Loucy (cell line): Measurements from ENCODE around the gene RFWD3.

Experiments
- H2AFZ ChIP-seq: fragments of 200-600 bp; sonication (generic); 2 replicates; pipeline ENCODE4 v1.6.0; 2016; ENCODE audit warnings: antibody characterized with exemption, mild to moderate bottlenecking, low read length, moderate library complexity
- H3F3A ChIP-seq: fragments of 200-600 bp; 2 replicates; pipeline ENCODE4 v1.6.0; 2016; ENCODE audit warnings: antibody characterized with exemption, low read depth, mild to moderate bottlenecking
- H3K27me3 ChIP-seq: fragments of 200-600 bp; sonication (generic); 2 replicates; pipeline ENCODE4 v1.6.1; 2014; ENCODE audit warnings: low read length, mild to moderate bottlenecking; ENCODE audit not compliant: insufficient read depth, poor library complexity, severe bottlenecking
- H3K36me3 ChIP-seq: fragments of 200-600 bp; sonication (generic); 2 replicates; pipeline ENCODE4 v1.6.1; 2016; ENCODE audit warnings: low read length; ENCODE audit not compliant: insufficient read depth
- H3K4me1 ChIP-seq: fragments of 200-600 bp; sonication (generic); 2 replicates; pipeline ENCODE4 v1.5.1; 2014; ENCODE audit warnings: low read length, mild to moderate bottlenecking; ENCODE audit not compliant: insufficient read depth, poor library complexity, severe bottlenecking
- H3K4me2 ChIP-seq: fragments of 200-600 bp; sonication (generic); 2 replicates; pipeline ENCODE4 v1.6.0; 2014; ENCODE audit warnings: antibody characterized with exemption, low read length, low read depth, mild to moderate bottlenecking; ENCODE audit not compliant: poor library complexity, severe bottlenecking
- H3K4me3 ChIP-seq: fragments of 200-600 bp; sonication (generic); 2 replicates; pipeline ENCODE4 v1.5.1; 2014; ENCODE audit warnings: low read length, mild to moderate bottlenecking, mixed read lengths; ENCODE audit not compliant: poor library complexity, severe bottlenecking
- H3K79me2 ChIP-seq: fragments of 200-600 bp; sonication (generic); 2 replicates; pipeline ENCODE4 v1.6.1; 2014; ENCODE audit warnings: low read length; ENCODE audit not compliant: insufficient read depth
- H3K9ac ChIP-seq: fragments of 200-600 bp; sonication (generic); 2 replicates; pipeline ENCODE4 v1.6.0; 2014; ENCODE audit warnings: mild to moderate bottlenecking, low read depth, low read length, moderate library complexity; ENCODE audit not compliant: poor library complexity, severe bottlenecking
- H3K9me2 ChIP-seq: fragments of 200-600 bp; sonication (generic); replicated peaks from 2 replicates; pipeline ENCODE4 v1.6.1; 2016; ENCODE audit warnings: low read depth, low read length, mixed read lengths
- H3K9me3 ChIP-seq: fragments of 200-600 bp; sonication (generic); 2 replicates; pipeline ENCODE4 v1.6.1; 2014; ENCODE audit warnings: mild to moderate bottlenecking, antibody characterized with exemption, low read length, low read depth; ENCODE audit not compliant: insufficient read depth
- H4K20me1 ChIP-seq: fragments of 200-600 bp; sonication (generic); 2 replicates; pipeline ENCODE4 v1.6.0; 2014; ENCODE audit warnings: antibody characterized with exemption, low read length, mild to moderate bottlenecking; ENCODE audit not compliant: insufficient read depth, poor library complexity, severe bottlenecking
- CTCF ChIP-seq: fragments of 200-600 bp; sonication (generic); conservative IDR thresholded peaks from 2 replicates; pipeline ENCODE4 v1.5.1; 2014; ENCODE audit warnings: mild to moderate bottlenecking, antibody characterized with exemption, low read length
- EZH2phosphoT487 ChIP-seq: fragments of 200-600 bp; IDR thresholded peaks from 2 replicates; pipeline ENCODE4 v1.6.1; 2018; ENCODE audit warnings: antibody characterized with exemption, mild to moderate bottlenecking, moderate library complexity, borderline replicate concordance

RFWD3 gene

GRCh38 chr16:74625500-74626350 lies 41.0 kb downstream of the RFWD3 start:
- Histone ChIP-seq H3K79me2 (no peaks in the 10 kb centered on the region), H3K4me2 (no peak overlapping the region), H2AFZ (no peak overlapping the region), H3K4me3 (no peak overlapping the region), H3K9me2 (no peaks in the 10 kb centered on the region), H4K20me1 (peaks cover 22% of the 10 kb centered on the region), H3K9me3 (no peaks in the 10 kb centered on the region), H3F3A (no peaks in the 10 kb centered on the region), H3K36me3 (peaks cover 100% of the 10 kb centered on the region), H3K4me1 (no peaks in the 10 kb centered on the region), H3K27me3 (no peaks in the 10 kb centered on the region), H3K9ac (no peak overlapping the region)
- TF ChIP-seq EZH2phosphoT487, result no peak
- TF ChIP-seq CTCF, result no peak

- no peaks in the 10 kb centered on the region for H3K27me3 ChIP-seq
- peaks cover 18% of the 10 kb centered on the region for H4K20me1 ChIP-seq
- peaks cover 96% of the 10 kb centered on the region for H3K36me3 ChIP-seq
Observed at GRCh38 chr16:74623839-74624235, 42.8 kb downstream of the RFWD3 start.

GRCh38 chr16:74623214-74623838 lies 43.4 kb downstream of the RFWD3 start:
- TF ChIP-seq CTCF, result peak; percentile 71
- TF ChIP-seq EZH2phosphoT487, result no peak
- Histone ChIP-seq H3K36me3 (peaks cover 92% of the 10 kb centered on the region), H3K9me3 (no peaks in the 10 kb centered on the region), H3F3A (no peaks in the 10 kb centered on the region), H3K4me3 (no peak overlapping the region), H3K4me1 (no peaks in the 10 kb centered on the region), H3K9me2 (no peaks in the 10 kb centered on the region), H2AFZ (no peak overlapping the region), H4K20me1 (peaks cover 18% of the 10 kb centered on the region), H3K27me3 (no peaks in the 10 kb centered on the region), H3K9ac (no peak overlapping the region), H3K79me2 (no peaks in the 10 kb centered on the region), H3K4me2 (no peak overlapping the region)

More at GRCh38 chr16:74623839-74624235, 42.8 kb downstream of the RFWD3 start:
- Histone ChIP-seq H3K4me1 (no peaks in the 10 kb centered on the region), H3K4me2 (no peak overlapping the region), H3K79me2 (no peaks in the 10 kb centered on the region), H3K9me2 (no peaks in the 10 kb centered on the region), H3K4me3 (no peak overlapping the region), H3K9me3 (no peaks in the 10 kb centered on the region), H3K9ac (no peak overlapping the region), H2AFZ (no peak overlapping the region), H3F3A (no peaks in the 10 kb centered on the region)
- TF ChIP-seq EZH2phosphoT487 (no peak), CTCF (no peak)
